Stimulated activated CD4-positive, alpha-beta T cell treated with anti-CD3 and anti-CD28 coated beads, Interleukin-4, amount 100 ng/mL, for 1 hour (primary cell): ENCODE results near the gene UCHL5.
"Not testable (repeated sequence)": the region's sequence is repeated elsewhere in the genome, so short reads cannot be mapped to it uniquely, and the experiment has no call there.

Experiments used
- DNase-seq: peaks from one replicate; pipeline ENCODE4 v3.0.0-alpha.2; 2020

UCHL5 gene

GRCh38 chr1:193062698-193063463, 3.7 kb upstream of the UCHL5 start:
- no peak for DNase-seq

GRCh38 chr1:193060938-193061337, 1.8 kb upstream of the UCHL5 start:
- no peak for DNase-seq

GRCh38 chr1:193060406-193060805, 1.2 kb upstream of the UCHL5 start:
- DNase-seq: no peak

- no peak for DNase-seq
These were observed 899 bp upstream of the UCHL5 start for GRCh38 chr1:193060115-193060403.

GRCh38 chr1:193058529-193059281, 455 bp downstream of the UCHL5 start:
- peak; percentile 45 for DNase-seq

- no peak for DNase-seq
These were observed 4.9 kb downstream of the UCHL5 start for GRCh38 chr1:193054169-193054675.

- DNase-seq: not testable (repeated sequence)
These were observed 10.2 kb downstream of the UCHL5 start for GRCh38 chr1:193048913-193049312.

GRCh38 chr1:193042766-193043691, 16.1 kb downstream of the UCHL5 start:
- DNase-seq: no peak

- DNase-seq: no peak
These were observed 19.1 kb downstream of the UCHL5 start for GRCh38 chr1:193040011-193040410.

- no peak for DNase-seq
These were observed 22.7 kb downstream of the UCHL5 start for GRCh38 chr1:193036337-193037047.

- no peak for DNase-seq
These were observed 25.6 kb downstream of the UCHL5 start for GRCh38 chr1:193033610-193034009.

GRCh38 chr1:193032643-193033427, 26.3 kb downstream of the UCHL5 start:
- not testable (repeated sequence) for DNase-seq

- DNase-seq: no peak
These were observed 27.7 kb downstream of the UCHL5 start for GRCh38 chr1:193031431-193031830.

- no peak for DNase-seq
These were observed 28.9 kb downstream of the UCHL5 start for GRCh38 chr1:193030280-193030679.

GRCh38 chr1:193025218-193025617, 33.9 kb downstream of the UCHL5 start:
- no peak for DNase-seq

GRCh38 chr1:193019442-193020026, 39.6 kb downstream of the UCHL5 start:
- no peak for DNase-seq

- DNase-seq: no peak
These were observed 42.4 kb downstream of the UCHL5 start for GRCh38 chr1:193016788-193017187.

- no peak for DNase-seq
These were observed 44.8 kb downstream of the UCHL5 start for GRCh38 chr1:193014400-193014799.

- no peak for DNase-seq
These were observed 45.5 kb downstream of the UCHL5 start for GRCh38 chr1:193013707-193014106.

- DNase-seq: no peak
These were observed 46.2 kb downstream of the UCHL5 start for GRCh38 chr1:193013005-193013404.

GRCh38 chr1:193011406-193011805, 47.8 kb downstream of the UCHL5 start:
- DNase-seq: no peak
